Upper lobe of left lung (tissue), 6 donors: ENCODE data around the gene EFHD2. TPM values are rescaled to one million over a fixed set of nuclear protein-coding genes. Genes with fewer than 3 reads are reported as not detected.
A peak's percentile ranks its signal among the peaks of the same experiment; 100 is the strongest.

Experiments
- ATAC-seq, 2 donors: fragments of 200-7000 bp; cut with Tn5 transposase; one replicate each; pipeline ENCODE4 v1.9.1; 2022; ENCODE audit warnings: mild to moderate bottlenecking in 2 of 2, moderate library complexity in 2 of 2; ENCODE audit not compliant: low FRiP score in 2 of 2
- DNase-seq, 2 donors: peaks; one replicate each; pipeline ENCODE4 v3.0.0-alpha.2; 2019 to 2020
- H3K27ac ChIP-seq, 4 donors: fragments of 200-600 bp; sonication (generic); one replicate each; pipeline ENCODE4 v1.5.1; 2016 to 2019
- H3K27me3 ChIP-seq, 4 donors: fragments of 200-600 bp; sonication (generic); one replicate each; pipeline ENCODE4 v1.5.1; 2017 to 2019
- H3K36me3 ChIP-seq, 4 donors: fragments of 200-600 bp; sonication (generic); one replicate each; pipeline ENCODE4 v1.5.1; 2016 to 2019
- H3K4me1 ChIP-seq, 4 donors: fragments of 200-600 bp; sonication (generic); one replicate each; pipeline ENCODE4 v1.5.1; 2018 to 2019
- H3K4me3 ChIP-seq, 4 donors: fragments of 200-600 bp; sonication (generic); one replicate each; pipeline ENCODE4 v1.5.1; 2017 to 2019; ENCODE audit warnings: mild to moderate bottlenecking in 2 of 4, moderate library complexity in 1 of 4
- H3K9me3 ChIP-seq, 4 donors: fragments of 200-600 bp; sonication (generic); one replicate each; pipeline ENCODE4 v1.5.1; 2018 to 2019
- CTCF ChIP-seq, 6 experiments: fragments of 450-650 bp in 4 of 6; fragments of 200-600 bp in 2 of 6; sonication (generic) in 2 of 6; IDR thresholded peaks; one replicate each; pipeline ENCODE4 v1.5.1; 2016 to 2019; ENCODE audit warnings: antibody characterized with exemption in 6 of 6
- EP300 ChIP-seq, 4 donors: sonication (generic); formaldehyde crosslinking; IDR thresholded peaks; one replicate each; pipeline ENCODE4 v1.5.1; 2017; ENCODE audit warnings: antibody characterized with exemption in 4 of 4, control low read depth in 2 of 4
- POLR2A ChIP-seq, 4 donors: fragments of 450-650 bp; IDR thresholded peaks; one replicate each; pipeline ENCODE4 v1.5.1; 2016 to 2017; ENCODE audit warnings: antibody characterized with exemption in 4 of 4, mild to moderate bottlenecking in 2 of 4
- POLR2AphosphoS5 ChIP-seq, 2 donors: sonication (generic); formaldehyde crosslinking; IDR thresholded peaks; one replicate each; pipeline ENCODE4 v1.5.1; 2017; ENCODE audit warnings: antibody characterized with exemption in 2 of 2
- WGBS, 2 donors: methylation state at CpG; one replicate each; pipeline ENCODE4 v1.1.5; 2017 to 2018; 5-methylcytosine and 5-hydroxymethylcytosine counted together
- total RNA-seq, 6 donors: library from RNA; depleted of rRNA in 4 of 6; stranded (reverse); fragments of >200 nt in 4 of 6; gene quantifications; one replicate each; pipeline versions ENCODE4 v1.1.0 to v1.2.1, GENCODE V29; 2016 to 2021
- donor health status: DM: no; HTN: no; CAD: no; lungs with moderate emphysema.
- donor health status: DM: no; HTN: yes; CAD: no; lungs with severe emphysema.

Gene EFHD2
- total RNA-seq, 6 donors from 2014 or later: 62.9 to 123 (median 91.2) TPM

- Histone ChIP-seq H3K27me3 (no peaks in the 10 kb centered on the region), H3K36me3 (peaks cover 0 to 5% (median 0%) of the 10 kb centered on the region in 4 donors), H3K4me3 (peak overlapping the region in 1 of 4 donors; percentile 95), H3K4me1 (peaks cover 41 to 88% (median 71%) of the 10 kb centered on the region in 4 donors), H3K27ac (peak overlapping the region in 2 of 4 donors; percentile 85 to 90), H3K9me3 (no peaks in the 10 kb centered on the region)
- ATAC-seq (no peak), DNase-seq (no peak)
- TF ChIP-seq EP300 (IDR thresholded peaks at IDR 0.05): no peak
- no peak for TF ChIP-seq CTCF (IDR thresholded peaks at IDR 0.05)
- no peak for TF ChIP-seq POLR2A (IDR thresholded peaks at IDR 0.05)
- TF ChIP-seq POLR2AphosphoS5 (IDR thresholded peaks at IDR 0.05): no peak
- WGBS, 2 donors: 92 to 93% methylated on average over 14 to 20 of the region's 20 CpGs
These were observed 4.1 kb downstream of the EFHD2 start for GRCh38 chr1:15413563-15414444.

GRCh38 chr1:15414445-15414983 lies 4.8 kb downstream of the EFHD2 start:
- no peaks in the 10 kb centered on the region for H3K27me3 ChIP-seq
- TF ChIP-seq POLR2AphosphoS5 (IDR thresholded peaks at IDR 0.05): no peak
- no peak for TF ChIP-seq EP300 (IDR thresholded peaks at IDR 0.05)
- TF ChIP-seq CTCF (IDR thresholded peaks at IDR 0.05): no peak
- 84 to 97% methylated on average over 3 to 7 of the region's 10 CpGs for WGBS, 2 donors
- peaks cover 36 to 88% (median 73%) of the 10 kb centered on the region in 4 donors for H3K4me1 ChIP-seq
- H3K9me3 ChIP-seq: no peaks in the 10 kb centered on the region
- ATAC-seq: no peak
- H3K36me3 ChIP-seq: peaks cover 0 to 5% (median 0%) of the 10 kb centered on the region in 4 donors
- H3K4me3 ChIP-seq: no peak overlapping the region
- no peak for DNase-seq
- peak overlapping the region in 3 of 4 donors; percentile 26 to 90 (median 76) for H3K27ac ChIP-seq

GRCh38 chr1:15417059-15417934 lies 7.6 kb downstream of the EFHD2 start:
- Histone ChIP-seq H3K27me3 (no peaks in the 10 kb centered on the region), H3K9me3 (no peaks in the 10 kb centered on the region), H3K4me3 (peak overlapping the region in 1 of 4 donors; percentile 16), H3K27ac (peak overlapping the region; percentile 64 to 90 (median 80)), H3K4me1 (peaks cover 35 to 78% (median 59%) of the 10 kb centered on the region in 4 donors), H3K36me3 (peaks cover 0 to 5% (median 0%) of the 10 kb centered on the region in 4 donors)
- ATAC-seq (peak; percentile 41 to 53), DNase-seq (peak in 1 of 2 donors; percentile 81)
- TF ChIP-seq POLR2A (IDR thresholded peaks at IDR 0.05): no peak
- TF ChIP-seq CTCF (IDR thresholded peaks at IDR 0.05): no peak
- peak in 1 of 4 donors; percentile 6 for TF ChIP-seq EP300 (IDR thresholded peaks at IDR 0.05)
- TF ChIP-seq POLR2AphosphoS5 (IDR thresholded peaks at IDR 0.05): peak in 1 of 2 donors; percentile 65
- WGBS, 2 donors: 62 to 65% methylated on average over 18 of the region's 18 CpGs

- 77 to 80% methylated on average over 6 to 18 of the region's 18 CpGs for WGBS, 2 donors
- ATAC-seq (no peak), DNase-seq (peak in 1 of 2 donors; percentile 77)
- H3K36me3 ChIP-seq: no peaks in the 10 kb centered on the region
- no peak overlapping the region for H3K4me3 ChIP-seq
- peak overlapping the region in 1 of 4 donors; percentile 26 for H3K27ac ChIP-seq
- peaks cover 29 to 71% (median 50%) of the 10 kb centered on the region in 4 donors for H3K4me1 ChIP-seq
- no peaks in the 10 kb centered on the region for H3K9me3 ChIP-seq
- H3K27me3 ChIP-seq: no peaks in the 10 kb centered on the region
- TF ChIP-seq EP300 (IDR thresholded peaks at IDR 0.05) (no peak), CTCF (IDR thresholded peaks at IDR 0.05) (no peak), POLR2AphosphoS5 (IDR thresholded peaks at IDR 0.05) (no peak), POLR2A (IDR thresholded peaks at IDR 0.05) (no peak)
These were observed 9.3 kb downstream of the EFHD2 start for GRCh38 chr1:15418806-15419515.
